B cell (primary cell): ENCODE results near the gene MEOX2. TPM values are rescaled to one million over a fixed set of nuclear protein-coding genes. Genes with fewer than 3 reads are reported as not detected.

ENCODE experiments used
- ATAC-seq: fragments of 200-7000 bp; cut with Tn5 transposase; one replicate; pipeline ENCODE4 v1.10.0; 2021; ENCODE audit warnings: low read depth, mild to moderate bottlenecking, moderate number of reproducible peaks, moderate library complexity
- CTCF ChIA-PET: fragments of 350-600 bp; sonication (Branson Sonifier 250); formaldehyde crosslinking; loops from one replicate; lab custom pipeline; 2021; ENCODE audit warnings: antibody characterized with exemption, inconsistent platforms; lab: Charles Lee
- POLR2A ChIA-PET: fragments of 350-600 bp; sonication (Branson Sonifier 250); formaldehyde crosslinking; loops from one replicate; lab custom pipeline; 2021; ENCODE audit warnings: antibody characterized with exemption; lab: Charles Lee
- DNase-seq: peaks from one replicate; pipeline ENCODE4 v3.0.0; 2013
- H2AFZ ChIP-seq: 2 replicates; pipeline ENCODE4 v1.6.1; 2012; ENCODE audit warnings: mild to moderate bottlenecking, low read depth, low read length; ENCODE audit not compliant: insufficient read depth, poor library complexity, severe bottlenecking
- H3K27ac ChIP-seq, 2 donors: 1 replicate in 1 of 2; 2 replicates in 1 of 2; pipeline ENCODE4 v1.5.1; 2012 to 2013; ENCODE audit warnings: low read length in 2 of 2, mild to moderate bottlenecking in 2 of 2, moderate library complexity in 1 of 2
- H3K27me3 ChIP-seq, 4 experiments: fragments of 200-600 bp in 1 of 4; sonication (generic) in 1 of 4; replicated peaks in 1 of 4; 1 replicate in 2 of 4; 2 replicates in 2 of 4; pipeline versions ENCODE4 v1.6.1 to v1.7.0; 2013 to 2016; ENCODE audit warnings: low read length in 3 of 4, mild to moderate bottlenecking in 2 of 4, mixed read lengths in 1 of 4, moderate library complexity in 1 of 4; ENCODE audit not compliant: insufficient read depth in 4 of 4, control insufficient read depth in 3 of 4; ENCODE audit errors: control extremely low read depth in 1 of 4
- H3K36me3 ChIP-seq, 2 experiments: replicated peaks in 1 of 2; 1 replicate in 1 of 2; 2 replicates in 1 of 2; pipeline versions ENCODE4 v1.6.1 to v1.7.1; 2013; ENCODE audit warnings: low read length in 1 of 2; ENCODE audit not compliant: insufficient read depth in 2 of 2, control insufficient read depth in 1 of 2; ENCODE audit errors: control extremely low read depth in 1 of 2, extremely low read depth in 1 of 2
- H3K4me1 ChIP-seq, 2 donors: fragments of 200-600 bp in 1 of 2; sonication (generic) in 1 of 2; 1 replicate in 1 of 2; 2 replicates in 1 of 2; pipeline versions ENCODE4 v1.5.1 to v1.6.1; 2013 to 2017; ENCODE audit warnings: low read length in 2 of 2; ENCODE audit not compliant: control insufficient read depth in 2 of 2, insufficient read depth in 2 of 2
- H3K4me2 ChIP-seq: replicated peaks from 2 replicates; pipeline ENCODE3; 2012; ENCODE audit warnings: mild to moderate bottlenecking, low read depth, low read length; ENCODE audit not compliant: poor library complexity, severe bottlenecking
- H3K4me3 ChIP-seq, 5 experiments: fragments of 200-600 bp in 1 of 5; sonication (generic) in 1 of 5; 1 replicate in 3 of 5; 2 replicates in 2 of 5; pipeline versions ENCODE4 v1.5.1 to v1.7.0; 2011 to 2016; ENCODE audit warnings: low read length in 4 of 5, mild to moderate bottlenecking in 4 of 5, low read depth in 2 of 5, control low read depth in 1 of 5, moderate library complexity in 1 of 5; ENCODE audit not compliant: insufficient read depth in 1 of 5; ENCODE audit errors: control extremely low read depth in 1 of 5, extremely low read depth in 1 of 5
- H3K79me2 ChIP-seq: fragments of 200-600 bp; sonication (generic); one replicate; pipeline ENCODE4 v1.6.0; 2016; ENCODE audit warnings: low read length; ENCODE audit not compliant: control insufficient read depth, insufficient read depth
- H3K9ac ChIP-seq: fragments of 200-600 bp; sonication (generic); 2 replicates; pipeline ENCODE4 v1.6.1; 2017; ENCODE audit warnings: mild to moderate bottlenecking, low read length, moderate library complexity
- H3K9me3 ChIP-seq, 3 donors: one replicate each; pipeline versions ENCODE4 v1.6.1 to v1.7.1; 2013; ENCODE audit warnings: low read length in 2 of 3; ENCODE audit not compliant: control insufficient read depth in 2 of 3, insufficient read depth in 1 of 3; ENCODE audit errors: control extremely low read depth in 1 of 3
- H4K20me1 ChIP-seq: 2 replicates; pipeline ENCODE4 v1.6.0; 2012; ENCODE audit warnings: mild to moderate bottlenecking, low read length; ENCODE audit not compliant: insufficient read depth, control insufficient read depth, poor library complexity, severe bottlenecking
- H3K27ac Mint-ChIP-seq: one replicate; pipeline ENCODE4 v1.8.0; 2021; ENCODE audit warnings: mixed read lengths
- H3K27me3 Mint-ChIP-seq: one replicate; pipeline ENCODE4 v1.8.0; 2021; ENCODE audit warnings: mixed read lengths
- H3K4me1 Mint-ChIP-seq: one replicate; pipeline ENCODE4 v1.8.0; 2021; ENCODE audit warnings: mixed read lengths
- H3K4me3 Mint-ChIP-seq: one replicate; pipeline ENCODE4 v1.8.0; 2021; ENCODE audit warnings: mixed read lengths
- H3K9me3 Mint-ChIP-seq: one replicate; pipeline ENCODE4 v1.8.0; 2022; ENCODE audit warnings: mixed read lengths; ENCODE audit not compliant: insufficient read depth
- CTCF ChIP-seq: fragments of 200-600 bp; IDR thresholded peaks from one replicate; pipeline ENCODE4 v1.8.0; 2022; ENCODE audit warnings: antibody characterized with exemption, mild to moderate bottlenecking
- EZH2 ChIP-seq: IDR thresholded peaks from 2 replicates; pipeline ENCODE4 v1.6.1; 2012; ENCODE audit warnings: borderline replicate concordance, low read depth, mild to moderate bottlenecking, moderate library complexity, low read length; ENCODE audit not compliant: insufficient read depth, poor library complexity, severe bottlenecking
- WGBS: methylation state at CpG from one replicate; pipeline ENCODE4 v1.1.5; 2013; ENCODE audit warnings: missing lambda C conversion rate; ENCODE audit not compliant: insufficient coverage; 5-methylcytosine and 5-hydroxymethylcytosine counted together
- intact Hi-C: fragments of 100-400 bp; cut with micrococcal nuclease; formaldehyde crosslinking; loops from one replicate; pipeline ENCODE4 v1.10.0; 2022
- polyA plus RNA-seq: library from polyadenylated mRNA; depleted of rRNA; stranded (reverse); fragments of >200 nt; gene quantifications from 2 replicates; pipeline ENCODE4 v1.2.3, GENCODE V29; 2012
- total RNA-seq, 2 donors: library from RNA; stranded (reverse); fragments of 120-200 nt in 1 of 2; gene quantifications; 1 replicate in 1 of 2; 2 replicates in 1 of 2; pipeline versions ENCODE4 v1.2.3 to v1.2.4, GENCODE V29; 2013 to 2022

MEOX2 gene
- total and polyA plus RNA-seq, 2 donors (not counting 1 experiment from before 2014, with no cell fraction given): not detected

- no peak for DNase-seq
- Histone ChIP-seq H3K4me3 (no peak overlapping the region), H3K9ac (no peak overlapping the region), H3K27ac (no peak overlapping the region), H2AFZ (no peak overlapping the region), H3K79me2 (no peaks in the 10 kb centered on the region), H3K27me3 (peaks cover 0 to 13% (median 4%) of the 10 kb centered on the region in 4 experiments), H3K4me1 (no peaks in the 10 kb centered on the region), H3K36me3 (no peaks in the 10 kb centered on the region), H3K9me3 (peaks cover 0 to 7% (median 0%) of the 10 kb centered on the region in 3 donors), H3K4me2 (no peak overlapping the region), H4K20me1 (no peaks in the 10 kb centered on the region)
- no CpG with 5 or more reads among the region's 2 CpGs for WGBS
- intact Hi-C loops: no loop called here
- H3K9me3 Mint-ChIP-seq: no peaks in the 10 kb centered on the region
- H3K4me1 Mint-ChIP-seq: no peaks in the 10 kb centered on the region
- TF ChIP-seq EZH2 (no peak), CTCF (no peak)
- POLR2A ChIA-PET: no interaction called here
- H3K27me3 Mint-ChIP-seq: peaks cover 20% of the 10 kb centered on the region
- no peak overlapping the region for H3K4me3 Mint-ChIP-seq
- no peak for ATAC-seq
- CTCF ChIA-PET: no interaction called here
- H3K27ac Mint-ChIP-seq: no peak overlapping the region
These were observed 4.9 kb downstream of the MEOX2 start for GRCh38 chr7:15681631-15682030.

DNA sequence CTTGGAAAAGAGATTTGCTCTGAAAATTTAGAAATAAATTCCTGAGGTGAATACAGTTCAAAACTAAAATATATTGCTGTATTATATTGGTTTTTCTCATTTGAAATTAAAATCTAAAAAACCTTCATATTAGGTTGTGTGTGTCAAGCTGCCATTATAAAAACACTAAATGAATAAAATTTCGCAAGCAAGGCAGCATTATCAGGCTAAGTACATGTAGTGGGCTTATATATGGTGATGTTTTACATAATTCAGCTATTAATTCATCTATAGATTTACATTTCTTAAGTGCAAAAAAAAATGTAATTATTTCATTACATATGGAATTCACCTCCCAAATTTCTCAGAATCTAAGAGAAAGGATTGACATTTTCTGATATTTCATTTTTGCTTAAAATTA is 5.3 kb downstream of the MEOX2 start:
- no peak overlapping the region for H3K9ac ChIP-seq

More for the DNA sequence above, 5.3 kb downstream of the MEOX2 start:
- no peaks in the 10 kb centered on the region for H3K79me2 ChIP-seq
- H3K27ac ChIP-seq: no peak overlapping the region
- no peak overlapping the region for H2AFZ ChIP-seq
- no peak for TF ChIP-seq EZH2
- no peak for TF ChIP-seq CTCF
- H3K27ac Mint-ChIP-seq: no peak overlapping the region
- no peak overlapping the region for H3K4me3 Mint-ChIP-seq
- no peaks in the 10 kb centered on the region for H3K36me3 ChIP-seq
- no peaks in the 10 kb centered on the region for H3K4me1 ChIP-seq
- H3K9me3 Mint-ChIP-seq: no peaks in the 10 kb centered on the region
- intact Hi-C loops: no loop called here
- ChIA-PET POLR2A (no interaction called here), CTCF (no interaction called here)
- no peak overlapping the region for H3K4me3 ChIP-seq
- H3K4me2 ChIP-seq: no peak overlapping the region
- ATAC-seq (no peak), DNase-seq (no peak)
- no peaks in the 10 kb centered on the region for H4K20me1 ChIP-seq
- H3K27me3 ChIP-seq: peaks cover 0 to 9% (median 2%) of the 10 kb centered on the region in 4 experiments
- peaks cover 0 to 7% (median 0%) of the 10 kb centered on the region in 3 donors for H3K9me3 ChIP-seq
- WGBS: no CpG with 5 or more reads among the region's 1 CpG
- peaks cover 15% of the 10 kb centered on the region for H3K27me3 Mint-ChIP-seq
- H3K4me1 Mint-ChIP-seq: no peaks in the 10 kb centered on the region
